K562 (cell line): ENCODE measurements around the gene LTBP1. TPM values are rescaled to one million over a fixed set of nuclear protein-coding genes. Genes with fewer than 3 reads are reported as not detected.

Experiments used
- ATAC-seq: fragments of 200-7000 bp; cut with Tn5 transposase; 3 replicates; pipeline ENCODE4 v1.9.1; 2020; ENCODE audit warnings: moderate library complexity
- BruUV-seq: library from RNA; stranded (reverse); fragments of 400-500 nt; replicated peaks from 2 replicates; lab custom pipeline; 2021; lab: Mats Ljungman, UMichigan
- CTCF ChIA-PET: fragments of 300-600 bp; formaldehyde crosslinking; extraction: SDS; loops from one replicate; lab custom pipeline; 2021; ENCODE audit warnings: low intra/inter-chr PET ratio; lab: Yijun Ruan, JAX
- POLR2A ChIA-PET: fragments of 300-600, 350-650 bp; sonication (Branson Sonifier 250); formaldehyde crosslinking; extraction: SDS; loops from one replicate; lab custom pipeline; 2021; ENCODE audit warnings: antibody characterized with exemption, inconsistent platforms; lab: Yijun Ruan, JAX
- DNase-seq, 4 experiments: peaks; one replicate each; pipeline versions ENCODE4 v3.0.0 to v3.0.0-alpha.2; 2011 to 2018; ENCODE audit warnings: low spot score in 3 of 4, mixed read lengths in 3 of 4; ENCODE audit errors: extremely low read depth in 1 of 4
- FAIRE-seq: peaks from 2 replicates; lab custom pipeline; 2011; peaks lifted over from hg19 to GRCh38; lab: Jason Lieb, UNC
- H2AFZ ChIP-seq: 2 replicates; pipeline ENCODE4 v1.6.0; 2011; ENCODE audit warnings: low read depth, low read length, control low read depth, inconsistent platforms
- H3K27ac ChIP-seq: fragments of 200-600 bp; 3 replicates; pipeline ENCODE4 v1.8.0; 2011; ENCODE audit warnings: low read depth, mild to moderate bottlenecking, control low read depth, inconsistent platforms, low read length, moderate library complexity, mixed read lengths; ENCODE audit errors: extremely low read depth
- H3K27me3 ChIP-seq, 2 experiments: fragments of 300-600 bp in 1 of 2; 2 replicates in 1 of 2; 3 replicates in 1 of 2; pipeline versions ENCODE4 v1.6.0 to v1.8.0; 2011; ENCODE audit warnings: inconsistent platforms in 2 of 2, low read length in 2 of 2, mild to moderate bottlenecking in 1 of 2, mixed read lengths in 1 of 2, moderate library complexity in 1 of 2; ENCODE audit not compliant: control insufficient read depth in 2 of 2, insufficient read depth in 2 of 2
- H3K36me3 ChIP-seq: fragments of 300-600 bp; 3 replicates; pipeline ENCODE4 v1.8.0; 2011; ENCODE audit warnings: mild to moderate bottlenecking, low read length, inconsistent platforms; ENCODE audit not compliant: control insufficient read depth, insufficient read depth
- H3K4me1 ChIP-seq, 2 experiments: fragments of 200-600 bp in 1 of 2; replicated peaks in 1 of 2; 2 replicates in 1 of 2; 3 replicates in 1 of 2; pipeline versions ENCODE4 v1.5.1 to v1.8.0; 2011; ENCODE audit warnings: inconsistent platforms in 2 of 2, low read length in 2 of 2, mild to moderate bottlenecking in 1 of 2, mixed read lengths in 1 of 2, moderate library complexity in 1 of 2; ENCODE audit not compliant: control insufficient read depth in 2 of 2, insufficient read depth in 2 of 2
- H3K4me2 ChIP-seq: 2 replicates; pipeline ENCODE4 v1.6.1; 2011; ENCODE audit warnings: low read length, control low read depth, inconsistent platforms, mixed read lengths; ENCODE audit not compliant: insufficient read depth
- H3K4me3 ChIP-seq: fragments of 200-600 bp; sonication (generic), shearing (Covaris generic); 2 replicates; pipeline ENCODE4 v1.5.1; 2016; ENCODE audit warnings: control low read depth, inconsistent platforms
- H3K79me2 ChIP-seq: fragments of 200-600 bp; 3 replicates; pipeline ENCODE4 v1.8.0; 2011; ENCODE audit warnings: low read length, inconsistent platforms; ENCODE audit not compliant: control insufficient read depth, insufficient read depth
- H3K9ac ChIP-seq, 2 experiments: 2 replicates each; pipeline versions ENCODE4 v1.6.0 to v1.6.1; 2011; ENCODE audit warnings: low read depth in 2 of 2, low read length in 2 of 2, control low read depth in 1 of 2, inconsistent platforms in 1 of 2, mild to moderate bottlenecking in 1 of 2, mixed read lengths in 1 of 2; ENCODE audit not compliant: insufficient read depth in 1 of 2
- H3K9me1 ChIP-seq: one replicate; pipeline ENCODE4 v1.6.0; 2011; ENCODE audit warnings: inconsistent platforms, mild to moderate bottlenecking, low read length, moderate library complexity; ENCODE audit not compliant: control insufficient read depth, insufficient read depth
- H3K9me3 ChIP-seq: replicated peaks from 2 replicates; pipeline ENCODE4 v1.5.1; 2011; ENCODE audit warnings: low read depth, low read length, inconsistent platforms; ENCODE audit not compliant: control insufficient read depth, insufficient read depth
- H4K20me1 ChIP-seq: replicated peaks from 2 replicates; pipeline ENCODE4 v1.6.1; 2011; ENCODE audit warnings: low read length, inconsistent platforms, mixed read lengths; ENCODE audit not compliant: control insufficient read depth, insufficient read depth
- CC2D1A ChIP-seq: fragments of 450-650 bp; IDR thresholded peaks from 2 replicates; pipeline ENCODE4 v1.6.1; 2017; ENCODE audit warnings: mild to moderate bottlenecking
- DDX20 ChIP-seq: fragments of 450-650 bp; IDR thresholded peaks from 2 replicates; pipeline ENCODE4 v1.6.1; 2016; ENCODE audit warnings: missing genetic modification characterization, low read depth, mild to moderate bottlenecking, missing compliant biosample characterization, moderate library complexity
- FOS ChIP-seq: IDR thresholded peaks from 3 replicates; pipeline ENCODE4 v1.6.1; 2011; ENCODE audit not compliant: insufficient read length; ENCODE audit errors: extremely low read depth
- HNRNPUL1 ChIP-seq: fragments of 200-400 bp; formaldehyde crosslinking; IDR thresholded peaks from 2 replicates; pipeline ENCODE4 v1.6.1; 2017; ENCODE audit warnings: low read length
- MXI1 ChIP-seq: IDR thresholded peaks from 2 replicates; pipeline ENCODE4 v1.6.1; 2011; ENCODE audit warnings: low read depth, mild to moderate bottlenecking, improper control_type of control experiment, low read length
- NCOA6 ChIP-seq: fragments of 450-650 bp; IDR thresholded peaks from 2 replicates; pipeline ENCODE4 v1.6.1; 2017; ENCODE audit warnings: mild to moderate bottlenecking
- NEUROD1 ChIP-seq: fragments of 150-350 bp; IDR thresholded peaks from 2 replicates; pipeline ENCODE4 v1.6.1; 2014; ENCODE audit warnings: borderline replicate concordance, low read length, low read depth; ENCODE audit not compliant: partially characterized antibody
- PHB ChIP-seq: fragments of 250-450 bp; sonication (Bioruptor Pico); IDR thresholded peaks from 2 replicates; pipeline ENCODE4 v1.5.0; 2021
- RAD51 ChIP-seq: fragments of 450-650 bp; IDR thresholded peaks from 2 replicates; pipeline ENCODE4 v1.7.1; 2016; ENCODE audit warnings: low read depth, mild to moderate bottlenecking, borderline replicate concordance
- SMARCB1 ChIP-seq: IDR thresholded peaks from 2 replicates; pipeline ENCODE4 v1.6.1; 2011; ENCODE audit warnings: improper control_type of control experiment, low read depth; ENCODE audit not compliant: insufficient read length
- ZNF184 ChIP-seq: sonication (generic); formaldehyde crosslinking; IDR thresholded peaks from 2 replicates; pipeline ENCODE4 v1.5.0; 2020; ENCODE audit warnings: missing genetic modification reagents
- ZNF311 ChIP-seq: fragments of 250-450 bp; sonication (Bioruptor Pico); IDR thresholded peaks from 2 replicates; pipeline ENCODE4 v1.4.0; 2020; ENCODE audit warnings: mild to moderate bottlenecking, moderate library complexity
- ZNF445 ChIP-seq: fragments of 250-450 bp; sonication (Bioruptor Pico); IDR thresholded peaks from 2 replicates; pipeline ENCODE4 v1.4.0; 2020; ENCODE audit warnings: low read depth, mild to moderate bottlenecking, moderate library complexity
- WGBS: fragments of 100-300 bp; shearing (Covaris generic); methylation state at CpG from one replicate; pipeline ENCODE4 v1.1.6; 2016; ENCODE audit warnings: low coverage, mixed read lengths; ENCODE audit not compliant: insufficient coverage; ENCODE audit errors: missing lambda C conversion rate; 5-methylcytosine and 5-hydroxymethylcytosine counted together
- in situ Hi-C: fragments of 300-500 bp; cut with MboI; formaldehyde crosslinking; loops from 4 replicates; pipeline ENCODE4 v1.15.0; 2018; ENCODE audit warnings: inconsistent platforms, mixed read lengths
- intact Hi-C: fragments of 100-400 bp; cut with micrococcal nuclease; formaldehyde crosslinking; loops from 2 replicates; pipeline ENCODE4 v1.14.2; 2022
- polyA plus RNA-seq, 8 experiments: library from polyadenylated mRNA; depleted of rRNA in 4 of 8; stranded (reverse) in 5 of 8; unstranded in 3 of 8; fragments of >200 nt; fragmentation: Nextera tagmentation in 2 of 8; fragmentation: Illumina TruSeq in 1 of 8; extraction: Ambion mirVana in 2 of 8; extraction: Trizol in 1 of 8; gene quantifications; 2 replicates each; pipeline versions ENCODE4 v1.2.1 to v1.2.3, GENCODE V29; 2011 to 2014; ENCODE audit warnings: inconsistent platforms in 1 of 8, missing spikeins in 1 of 8
- total RNA-seq, 7 experiments: library from RNA; depleted of rRNA in 6 of 7; stranded (reverse); fragments of >200 nt in 6 of 7; fragmentation: Illumina TruSeq in 2 of 7; extraction: Trizol in 2 of 7; gene quantifications; 2 replicates each; pipeline versions ENCODE4 v1.2.1 to v1.2.3, GENCODE V29; 2011 to 2021; ENCODE audit warnings: low replicate concordance in 1 of 7
- TF ChIP-seq, protein P1 (sequence below): sonication (generic); formaldehyde crosslinking; IDR thresholded peaks from 2 replicates; pipeline ENCODE4 v1.8.1; 2023; ENCODE audit warnings: mild to moderate bottlenecking, missing genetic modification reagents
- TF ChIP-seq, protein P2 (sequence below): sonication (generic); formaldehyde crosslinking; IDR thresholded peaks from 2 replicates; pipeline ENCODE4 v1.8.0; 2022; ENCODE audit warnings: mild to moderate bottlenecking, missing genetic modification reagents

The LTBP1 gene
- total and polyA plus RNA-seq, 9 of the 15 experiments (the other 6 are each of a cell fraction or from before 2014, with no cell fraction given): 3.6 to 16.4 (median 8.5) TPM

DNA sequence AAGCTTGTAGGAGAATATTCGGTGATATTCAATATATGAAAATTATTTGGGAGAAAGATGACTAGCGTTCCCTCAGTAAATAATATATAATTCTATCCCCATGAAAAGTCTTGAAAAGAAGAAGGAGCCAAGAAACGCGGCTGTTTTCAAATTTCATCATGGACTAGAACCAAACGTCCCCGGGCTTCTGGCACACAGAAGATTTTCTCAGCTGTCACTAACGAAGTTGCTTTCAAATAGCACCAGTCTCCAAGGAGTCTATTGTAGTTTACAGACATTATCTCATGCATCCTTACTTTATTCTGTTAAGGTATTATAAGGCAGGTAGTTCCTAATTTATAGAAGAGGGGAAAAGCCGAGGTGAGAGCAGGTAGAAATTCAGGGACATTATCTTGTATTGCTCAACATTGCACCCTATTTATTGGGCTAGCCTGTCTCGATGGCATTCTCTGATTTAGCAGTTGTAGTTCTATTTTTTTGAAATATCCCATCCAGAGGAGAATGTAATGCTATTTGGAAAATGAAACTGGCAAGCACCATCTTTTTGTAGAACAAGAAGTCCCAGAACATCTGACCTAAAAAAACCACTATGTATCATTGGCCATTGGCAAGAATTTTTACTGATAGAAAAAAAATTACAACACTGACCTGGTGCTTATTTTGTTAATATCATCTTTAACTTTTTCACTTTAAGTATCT is 331.6 kb downstream of the LTBP1 start (continued):
- TF ChIP-seq RAD51: no peak
- no peak for TF ChIP-seq NCOA6
- TF ChIP-seq HNRNPUL1: no peak

DNA sequence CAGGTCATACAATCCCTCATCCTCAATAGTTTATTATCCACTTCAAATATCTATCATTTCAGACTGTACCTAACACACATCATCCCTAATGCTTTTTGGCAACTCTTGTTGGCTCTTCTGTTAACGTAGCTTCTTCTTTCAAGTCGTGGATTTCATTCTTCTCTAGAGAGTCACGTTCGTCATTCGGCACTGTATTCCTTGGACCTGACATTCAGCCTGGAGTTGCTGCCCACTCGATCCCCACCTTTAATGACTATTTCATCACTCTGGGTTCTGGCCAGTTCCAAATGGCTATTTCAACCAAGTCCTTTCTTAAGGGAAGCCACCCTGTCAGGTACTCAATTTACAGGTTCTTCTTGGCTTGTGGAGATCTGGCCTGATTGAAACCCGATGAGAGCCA is 337.5 kb downstream of the LTBP1 start:
- WGBS: 46% methylated on average over 7 of the region's 7 CpGs
- no TSS peak for BruUV-seq
- no peak for DNase-seq
- no peaks in the 10 kb centered on the region for H3K36me3 ChIP-seq
- H3K4me1 ChIP-seq: no peaks in the 10 kb centered on the region
- no peak overlapping the region for H2AFZ ChIP-seq
- no peaks in the 10 kb centered on the region for H3K27me3 ChIP-seq
- H3K4me3 ChIP-seq: no peak overlapping the region
- CTCF ChIA-PET: no interaction called here
- H3K9me1 ChIP-seq: no peaks in the 10 kb centered on the region
- H3K9ac ChIP-seq: no peak overlapping the region
- no peaks in the 10 kb centered on the region for H3K79me2 ChIP-seq
- intact Hi-C loops: no loop called here
- no peak overlapping the region for H3K4me2 ChIP-seq
- ATAC-seq: no peak
- no peak for FAIRE-seq
- in situ Hi-C loops: no loop called here
- H4K20me1 ChIP-seq: no peaks in the 10 kb centered on the region
- H3K9me3 ChIP-seq: no peaks in the 10 kb centered on the region
- POLR2A ChIA-PET: no interaction called here
- H3K27ac ChIP-seq: no peak overlapping the region
- TF ChIP-seq DDX20 (tag) (no peak), MXI1 (no peak), ZNF184 (CRISPR knock-in tag) (no peak), PHB (CRISPR knock-in tag) (no peak), SMARCB1 (no peak), FOS (no peak), NEUROD1 (no peak), CC2D1A (no peak), ZNF311 (CRISPR knock-in tag) (no peak), ZNF445 (CRISPR knock-in tag) (no peak)
- TF ChIP-seq, protein P1, sequence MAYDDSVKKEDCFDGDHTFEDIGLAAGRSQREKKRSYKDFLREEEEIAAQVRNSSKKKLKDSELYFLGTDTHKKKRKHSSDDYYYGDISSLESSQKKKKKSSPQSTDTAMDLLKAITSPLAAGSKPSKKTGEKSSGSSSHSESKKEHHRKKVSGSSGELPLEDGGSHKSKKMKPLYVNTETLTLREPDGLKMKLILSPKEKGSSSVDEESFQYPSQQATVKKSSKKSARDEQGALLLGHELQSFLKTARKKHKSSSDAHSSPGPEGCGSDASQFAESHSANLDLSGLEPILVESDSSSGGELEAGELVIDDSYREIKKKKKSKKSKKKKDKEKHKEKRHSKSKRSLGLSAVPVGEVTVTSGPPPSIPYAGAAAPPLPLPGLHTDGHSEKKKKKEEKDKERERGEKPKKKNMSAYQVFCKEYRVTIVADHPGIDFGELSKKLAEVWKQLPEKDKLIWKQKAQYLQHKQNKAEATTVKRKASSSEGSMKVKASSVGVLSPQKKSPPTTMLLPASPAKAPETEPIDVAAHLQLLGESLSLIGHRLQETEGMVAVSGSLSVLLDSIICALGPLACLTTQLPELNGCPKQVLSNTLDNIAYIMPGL: no peak
- TF ChIP-seq, protein P2, sequence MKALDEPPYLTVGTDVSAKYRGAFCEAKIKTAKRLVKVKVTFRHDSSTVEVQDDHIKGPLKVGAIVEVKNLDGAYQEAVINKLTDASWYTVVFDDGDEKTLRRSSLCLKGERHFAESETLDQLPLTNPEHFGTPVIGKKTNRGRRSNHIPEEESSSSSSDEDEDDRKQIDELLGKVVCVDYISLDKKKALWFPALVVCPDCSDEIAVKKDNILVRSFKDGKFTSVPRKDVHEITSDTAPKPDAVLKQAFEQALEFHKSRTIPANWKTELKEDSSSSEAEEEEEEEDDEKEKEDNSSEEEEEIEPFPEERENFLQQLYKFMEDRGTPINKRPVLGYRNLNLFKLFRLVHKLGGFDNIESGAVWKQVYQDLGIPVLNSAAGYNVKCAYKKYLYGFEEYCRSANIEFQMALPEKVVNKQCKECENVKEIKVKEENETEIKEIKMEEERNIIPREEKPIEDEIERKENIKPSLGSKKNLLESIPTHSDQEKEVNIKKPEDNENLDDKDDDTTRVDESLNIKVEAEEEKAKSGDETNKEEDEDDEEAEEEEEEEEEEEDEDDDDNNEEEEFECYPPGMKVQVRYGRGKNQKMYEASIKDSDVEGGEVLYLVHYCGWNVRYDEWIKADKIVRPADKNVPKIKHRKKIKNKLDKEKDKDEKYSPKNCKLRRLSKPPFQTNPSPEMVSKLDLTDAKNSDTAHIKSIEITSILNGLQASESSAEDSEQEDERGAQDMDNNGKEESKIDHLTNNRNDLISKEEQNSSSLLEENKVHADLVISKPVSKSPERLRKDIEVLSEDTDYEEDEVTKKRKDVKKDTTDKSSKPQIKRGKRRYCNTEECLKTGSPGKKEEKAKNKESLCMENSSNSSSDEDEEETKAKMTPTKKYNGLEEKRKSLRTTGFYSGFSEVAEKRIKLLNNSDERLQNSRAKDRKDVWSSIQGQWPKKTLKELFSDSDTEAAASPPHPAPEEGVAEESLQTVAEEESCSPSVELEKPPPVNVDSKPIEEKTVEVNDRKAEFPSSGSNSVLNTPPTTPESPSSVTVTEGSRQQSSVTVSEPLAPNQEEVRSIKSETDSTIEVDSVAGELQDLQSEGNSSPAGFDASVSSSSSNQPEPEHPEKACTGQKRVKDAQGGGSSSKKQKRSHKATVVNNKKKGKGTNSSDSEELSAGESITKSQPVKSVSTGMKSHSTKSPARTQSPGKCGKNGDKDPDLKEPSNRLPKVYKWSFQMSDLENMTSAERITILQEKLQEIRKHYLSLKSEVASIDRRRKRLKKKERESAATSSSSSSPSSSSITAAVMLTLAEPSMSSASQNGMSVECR (CRISPR knock-in tag): no peak
